ENCODE measurements around the gene AMZ2.
"Not testable (repeated sequence)": the region's sequence is repeated elsewhere in the genome, so short reads cannot be mapped to it uniquely, and the experiment has no call there.

DNA sequence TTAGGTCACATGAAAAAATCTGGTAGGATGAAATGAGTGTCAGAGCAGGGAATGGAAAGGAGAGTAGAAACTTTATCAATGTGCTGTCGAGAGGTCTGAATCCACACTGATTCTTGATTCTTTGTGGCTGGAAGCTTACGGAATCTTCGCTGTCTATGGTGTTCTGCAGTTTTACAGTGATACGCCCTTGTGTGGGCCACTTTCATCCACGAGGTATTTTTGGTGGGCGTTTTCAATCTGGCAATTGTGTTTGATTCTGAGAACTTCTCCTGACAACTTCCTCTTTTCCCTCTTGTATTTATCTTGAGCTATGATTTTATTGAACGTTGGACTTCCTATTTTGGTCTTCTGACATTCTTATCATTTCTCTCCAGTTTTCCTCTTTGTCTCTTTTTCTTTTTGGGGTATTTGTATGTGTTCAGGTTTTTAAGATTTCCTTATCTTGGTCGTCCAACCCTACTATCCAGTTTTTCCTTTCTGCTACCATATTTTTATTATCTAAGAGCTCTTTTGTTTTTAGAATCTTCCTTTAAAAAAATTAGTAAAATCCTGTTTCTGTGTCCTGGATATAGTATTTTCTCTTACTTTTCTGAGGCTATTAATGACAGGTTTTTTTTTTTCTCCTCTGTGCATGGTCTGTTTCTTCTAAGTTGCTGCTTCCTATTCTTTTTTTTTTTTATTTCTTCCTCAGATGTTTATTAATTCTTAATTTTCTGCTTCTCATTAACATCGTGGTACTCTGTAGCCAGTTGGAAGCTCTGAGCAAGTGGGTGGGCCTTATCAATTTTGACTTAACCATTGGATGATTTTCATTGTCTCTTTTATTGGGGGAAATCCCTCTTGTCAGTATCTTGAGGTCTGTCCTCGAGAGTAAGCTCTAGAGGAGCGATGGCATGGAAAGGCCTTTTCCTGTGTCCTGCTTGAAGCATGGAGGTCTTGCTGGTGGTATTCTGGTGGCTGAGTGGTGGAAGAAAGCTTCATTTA, 34.1 kb upstream of the AMZ2 start:
- TF ChIP-seq, protein P1, sequence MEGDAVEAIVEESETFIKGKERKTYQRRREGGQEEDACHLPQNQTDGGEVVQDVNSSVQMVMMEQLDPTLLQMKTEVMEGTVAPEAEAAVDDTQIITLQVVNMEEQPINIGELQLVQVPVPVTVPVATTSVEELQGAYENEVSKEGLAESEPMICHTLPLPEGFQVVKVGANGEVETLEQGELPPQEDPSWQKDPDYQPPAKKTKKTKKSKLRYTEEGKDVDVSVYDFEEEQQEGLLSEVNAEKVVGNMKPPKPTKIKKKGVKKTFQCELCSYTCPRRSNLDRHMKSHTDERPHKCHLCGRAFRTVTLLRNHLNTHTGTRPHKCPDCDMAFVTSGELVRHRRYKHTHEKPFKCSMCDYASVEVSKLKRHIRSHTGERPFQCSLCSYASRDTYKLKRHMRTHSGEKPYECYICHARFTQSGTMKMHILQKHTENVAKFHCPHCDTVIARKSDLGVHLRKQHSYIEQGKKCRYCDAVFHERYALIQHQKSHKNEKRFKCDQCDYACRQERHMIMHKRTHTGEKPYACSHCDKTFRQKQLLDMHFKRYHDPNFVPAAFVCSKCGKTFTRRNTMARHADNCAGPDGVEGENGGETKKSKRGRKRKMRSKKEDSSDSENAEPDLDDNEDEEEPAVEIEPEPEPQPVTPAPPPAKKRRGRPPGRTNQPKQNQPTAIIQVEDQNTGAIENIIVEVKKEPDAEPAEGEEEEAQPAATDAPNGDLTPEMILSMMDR (IDR thresholded peaks at IDR 0.05; ENCODE audit: low read length): not testable (repeated sequence)
- TF ChIP-seq EZH2 (IDR thresholded peaks at IDR 0.05; ENCODE audit: borderline replicate concordance, low read length): not testable (repeated sequence)

All from OCI-LY1 (cell line).